GM18858 (cell line): ENCODE data around the gene SLC37A1.

Experiments
- ATAC-seq: cut with Tn5 transposase; IDR thresholded peaks from one replicate; pipeline ENCODE4 v1.9.1; 2021; ENCODE audit not compliant: unreplicated experiment

SLC37A1 gene

GRCh38 chr21:42558846-42559245 is 45.2 kb downstream of the SLC37A1 start:
- no peak for ATAC-seq

DNA sequence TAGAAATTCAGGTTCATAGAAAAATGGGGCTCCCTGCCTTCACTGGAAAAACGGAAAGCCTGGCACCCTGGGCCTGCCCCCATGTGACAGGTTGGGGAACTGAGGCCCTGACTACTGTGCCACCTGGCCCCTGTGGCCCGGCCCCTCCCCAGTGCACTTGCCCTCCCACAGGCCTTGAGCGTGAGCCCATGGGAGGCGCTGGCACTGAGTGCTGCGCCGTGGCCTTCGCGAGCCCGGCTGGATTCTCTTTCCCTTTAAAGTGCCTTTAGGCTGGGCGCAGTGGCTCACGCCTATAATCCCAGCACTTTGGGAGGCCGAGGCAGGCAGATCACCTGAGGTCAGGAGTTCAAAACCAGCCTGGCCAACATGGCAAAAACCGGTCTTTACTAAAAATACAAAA is 45.7 kb downstream of the SLC37A1 start:
- ATAC-seq = no peak

DNA sequence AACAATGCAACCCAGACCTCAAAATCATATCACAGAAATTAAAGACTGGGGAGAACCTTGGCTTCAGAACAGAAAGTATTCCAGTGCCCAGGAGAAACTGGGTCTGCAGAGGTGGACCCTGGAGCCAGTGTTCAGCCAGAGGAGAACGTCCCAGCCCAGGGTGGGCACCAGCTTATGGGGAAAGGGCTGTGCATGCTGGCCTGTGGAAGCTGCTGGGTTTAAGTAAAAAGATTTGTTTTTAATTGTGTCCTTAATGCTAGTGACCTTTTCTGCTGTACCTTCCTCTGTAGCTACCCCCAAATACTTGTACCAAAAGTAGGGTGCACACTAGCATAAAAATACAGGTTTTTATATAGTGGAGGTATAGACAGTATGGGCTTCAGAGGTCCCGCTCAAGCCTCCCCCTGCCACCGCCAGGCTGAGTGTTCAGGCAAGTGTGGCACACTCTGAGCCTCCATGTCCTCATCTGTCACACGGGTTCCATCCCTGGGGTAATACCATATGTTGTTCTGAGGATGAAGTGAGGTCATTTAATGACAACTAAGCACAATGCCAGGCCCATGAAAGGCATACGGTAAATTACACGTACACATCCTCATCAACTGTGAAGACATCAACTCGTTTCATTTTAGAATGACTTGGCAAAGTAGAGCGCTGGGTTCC is 47.0 kb downstream of the SLC37A1 start:
- ATAC-seq = no peak

GRCh38 chr21:42561762-42562650 is 48.4 kb downstream of the SLC37A1 start:
- peak; percentile 40 for ATAC-seq

GRCh38 chr21:42562816-42563215 is 49.2 kb downstream of the SLC37A1 start:
- ATAC-seq = no peak

DNA sequence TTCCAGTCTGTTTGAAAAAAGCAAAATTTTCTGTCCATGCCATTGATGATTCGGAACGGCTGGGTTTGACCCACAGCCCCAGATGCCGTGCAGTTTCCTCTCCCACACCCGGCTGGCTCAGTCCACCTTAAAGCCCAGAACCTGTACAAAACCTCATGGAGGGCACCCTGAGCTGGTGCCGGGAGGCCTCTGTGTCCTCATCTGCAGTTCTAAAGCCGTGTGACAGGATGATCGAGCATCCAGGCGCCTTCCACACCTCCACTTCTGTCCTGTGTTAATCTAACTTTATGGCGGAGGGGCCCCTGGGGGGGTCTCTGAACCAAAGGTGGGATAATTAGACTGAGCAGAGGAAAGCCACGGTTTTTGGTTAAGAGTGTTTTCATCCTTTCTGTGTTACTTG is 49.6 kb downstream of the SLC37A1 start:
- no peak for ATAC-seq

- ATAC-seq = no peak
Observed at GRCh38 chr21:42563686-42564085, 50.0 kb downstream of the SLC37A1 start.

DNA sequence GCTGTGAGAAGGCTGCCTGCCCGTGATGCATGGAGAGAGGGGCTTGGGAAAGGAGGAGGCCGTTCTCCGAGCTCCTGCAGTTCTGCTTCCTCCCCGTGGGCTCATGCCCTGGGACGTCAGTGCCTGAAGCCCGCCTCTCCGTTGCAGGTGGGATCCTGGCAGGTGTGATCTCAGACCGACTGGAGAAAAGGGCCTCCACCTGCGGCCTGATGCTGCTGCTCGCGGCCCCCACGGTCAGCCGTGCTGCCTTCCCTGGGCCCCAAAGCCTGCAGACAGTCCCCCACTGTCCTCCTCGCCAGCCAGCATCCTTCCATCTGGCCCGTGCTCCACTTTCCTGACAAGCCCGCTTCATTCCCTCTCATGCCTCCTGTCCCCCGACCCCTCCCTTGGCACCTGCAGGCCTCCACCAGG is 50.9 kb downstream of the SLC37A1 start:
- ATAC-seq = no peak

DNA sequence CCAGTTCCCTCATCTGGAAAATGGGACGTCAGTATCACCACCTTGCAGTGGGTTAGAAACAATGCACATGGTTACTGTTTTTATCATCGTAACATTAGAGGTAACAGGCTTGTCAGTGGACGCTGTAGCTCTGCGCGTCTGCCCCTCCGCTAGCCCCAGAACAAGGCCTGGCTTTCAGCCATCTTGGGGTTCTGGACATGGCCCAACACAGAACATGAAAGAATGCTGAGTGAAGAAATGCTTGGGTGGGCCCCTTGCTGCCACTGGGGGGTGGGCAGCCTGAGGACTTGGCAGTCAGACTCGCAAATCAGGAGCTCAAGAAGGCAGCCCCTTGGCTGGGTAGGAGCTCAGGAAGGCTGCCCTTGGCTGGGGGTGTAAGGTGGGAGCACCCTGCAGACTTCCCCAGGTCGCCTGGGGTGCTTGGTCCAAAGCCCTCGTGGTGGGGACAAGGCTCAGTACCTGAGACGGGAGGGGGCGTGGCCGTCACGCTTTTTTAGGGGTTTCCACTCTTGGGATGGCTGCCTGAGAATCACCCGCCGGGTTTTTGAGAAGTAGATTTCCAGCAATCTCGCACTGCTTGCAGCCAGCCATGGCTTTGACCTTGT is 51.7 kb downstream of the SLC37A1 start:
- ATAC-seq = no peak

DNA sequence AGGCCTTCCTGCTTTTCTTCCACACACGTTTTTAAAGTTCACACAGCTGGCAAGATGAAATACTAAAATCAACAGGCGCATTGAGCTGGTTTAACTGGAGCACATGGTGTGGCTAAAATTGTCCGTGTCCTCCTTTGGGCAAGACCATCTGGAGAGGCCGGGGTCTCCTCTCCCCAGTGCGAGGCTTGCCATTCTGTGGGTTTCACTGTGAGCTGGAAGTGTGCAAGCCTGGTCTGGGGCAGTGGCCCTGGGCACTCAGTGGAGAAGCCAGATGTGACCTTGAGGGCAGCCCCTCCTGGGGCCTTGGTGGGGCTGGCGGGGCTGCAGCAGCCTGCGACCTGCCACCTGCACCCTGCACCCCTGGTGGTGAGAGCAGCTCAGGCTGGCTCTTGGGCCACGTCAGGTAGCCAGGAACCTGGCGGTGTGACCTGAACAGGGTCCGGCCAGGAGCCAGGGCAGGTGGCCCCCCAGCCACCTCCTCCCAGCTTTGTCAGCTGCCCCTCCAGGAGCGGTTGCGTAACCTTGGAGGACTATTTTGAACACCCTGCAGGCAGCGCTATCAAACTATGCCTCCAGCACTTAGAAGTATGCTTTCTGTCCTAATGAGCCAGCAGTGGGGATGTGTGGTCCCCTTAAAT is 52.4 kb downstream of the SLC37A1 start:
- no peak for ATAC-seq

GRCh38 chr21:42566524-42567213 is 53.0 kb downstream of the SLC37A1 start:
- ATAC-seq = no peak

- ATAC-seq = no peak
Observed at GRCh38 chr21:42567214-42567555, 53.5 kb downstream of the SLC37A1 start.

GRCh38 chr21:42567861-42568260 is 54.2 kb downstream of the SLC37A1 start:
- no peak for ATAC-seq

- ATAC-seq = no peak
Observed at GRCh38 chr21:42568376-42568775, 54.7 kb downstream of the SLC37A1 start.

DNA sequence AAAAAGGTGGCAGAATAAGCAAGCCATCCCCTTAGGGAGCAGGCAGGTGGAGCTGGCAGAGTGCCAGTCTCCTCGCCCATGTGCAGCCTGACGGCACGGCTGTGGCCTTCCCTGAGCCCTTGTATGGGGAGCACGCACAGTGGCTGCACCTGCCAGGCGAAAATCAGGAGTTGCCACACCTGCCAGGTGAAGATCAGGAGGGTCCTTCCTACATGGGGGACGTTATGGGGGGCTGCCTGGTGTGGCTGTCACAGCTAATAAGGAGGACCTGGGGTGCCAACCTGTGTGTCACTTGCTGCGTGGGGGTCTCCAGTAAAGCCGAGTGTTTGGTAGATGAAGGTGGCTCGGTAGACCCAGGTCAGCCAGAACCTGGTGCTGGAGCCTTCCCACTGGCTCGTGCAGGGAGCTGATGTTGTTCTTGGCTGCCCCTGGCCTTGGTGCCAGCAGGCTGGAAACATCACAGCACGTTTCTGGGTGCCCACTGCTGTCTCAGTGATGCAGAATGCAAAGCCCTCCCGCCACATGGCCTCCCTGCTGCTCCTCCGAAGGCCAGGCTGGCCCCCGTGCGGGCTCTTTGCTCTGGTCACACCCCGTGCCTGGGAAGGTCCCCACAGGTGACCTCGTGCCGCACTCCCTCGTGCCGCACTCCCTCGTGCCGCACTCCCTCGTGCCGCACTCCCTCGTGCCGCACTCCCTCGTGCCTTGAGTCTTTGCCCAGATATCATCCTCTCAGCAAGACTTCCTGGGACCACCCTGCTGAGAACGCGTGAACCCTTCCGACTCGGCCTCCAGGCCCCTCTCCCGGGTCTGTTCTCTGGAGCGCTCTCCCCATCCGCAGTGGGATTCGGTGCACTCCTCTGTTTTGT is 55.4 kb downstream of the SLC37A1 start:
- no peak for ATAC-seq

GRCh38 chr21:42569732-42570301 is 56.2 kb downstream of the SLC37A1 start:
- no peak for ATAC-seq

DNA sequence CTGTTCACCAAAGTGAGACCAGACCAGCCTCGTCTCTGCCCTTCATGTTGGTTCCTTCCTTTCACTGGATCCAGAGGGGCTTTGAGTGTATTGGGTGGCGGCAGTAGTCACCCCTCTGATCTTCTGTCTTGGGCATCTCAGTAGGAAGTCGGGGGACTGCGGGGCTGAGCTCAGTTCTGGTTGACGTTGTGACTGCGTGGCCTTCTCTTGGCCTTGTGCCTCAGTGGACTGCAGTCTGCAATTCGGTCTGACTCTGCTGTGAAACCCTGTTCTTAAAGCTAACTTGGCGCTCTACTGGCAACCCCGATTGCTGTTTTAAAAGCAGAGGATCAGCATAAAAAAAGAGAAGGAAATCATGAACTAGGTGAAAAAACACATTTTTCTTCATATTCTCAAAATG is 56.7 kb downstream of the SLC37A1 start:
- no peak for ATAC-seq

DNA sequence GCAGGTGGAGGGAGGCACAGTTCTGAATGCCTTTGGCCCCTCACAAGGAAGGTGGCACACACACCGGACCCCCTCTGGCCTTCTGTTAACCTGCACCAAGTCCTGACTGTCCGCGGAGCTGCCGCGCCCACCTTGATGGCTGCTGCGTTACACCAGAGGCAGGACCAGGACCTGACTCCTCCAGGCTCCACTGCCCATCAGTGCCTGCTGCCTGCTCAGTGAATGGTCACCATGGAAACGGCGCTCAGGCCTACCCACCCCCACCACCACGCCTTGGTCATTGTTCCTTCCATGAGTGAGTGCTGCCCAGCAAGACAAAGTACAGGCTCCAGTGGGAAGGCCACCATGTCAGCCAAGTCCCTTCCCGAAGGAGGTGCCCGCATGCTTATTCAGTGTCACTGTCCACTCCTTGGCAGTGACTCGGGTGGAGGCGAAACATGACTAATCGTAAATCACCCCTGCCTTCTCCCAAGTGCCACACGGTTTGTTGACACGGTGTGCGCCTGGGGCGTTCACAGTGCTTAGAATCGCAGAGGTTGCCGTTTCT is 57.3 kb downstream of the SLC37A1 start:
- no peak for ATAC-seq

GRCh38 chr21:42571391-42572150 is 57.9 kb downstream of the SLC37A1 start:
- no peak for ATAC-seq
